H1 (cell line): Measurements from ENCODE around the gene MKNK2. TPM values are rescaled to one million over a fixed set of nuclear protein-coding genes. Genes with fewer than 3 reads are reported as not detected.
A peak's percentile ranks its signal among the peaks of the same experiment; 100 is the strongest.

Experiments
- CTCF ChIA-PET: fragments of 300-600 bp; sonication (Branson Sonifier 250); formaldehyde crosslinking; loops from one replicate; lab custom pipeline; 2021; ENCODE audit not compliant: partially characterized antibody; lab: Charles Lee
- POLR2A ChIA-PET: fragments of 300-600 bp; sonication (Branson Sonifier 250); formaldehyde crosslinking; loops from one replicate; lab custom pipeline; 2021; ENCODE audit warnings: inconsistent platforms; ENCODE audit not compliant: partially characterized antibody; lab: Charles Lee
- DNase-seq, 2 experiments: peaks; one replicate each; pipeline versions ENCODE4 v3.0.0 to v3.0.0-alpha.2; 2010 to 2022; ENCODE audit warnings: low spot score in 2 of 2, low read depth in 1 of 2, mixed read lengths in 1 of 2
- FAIRE-seq: peaks from 2 replicates; lab custom pipeline; 2011; peaks lifted over from hg19 to GRCh38; lab: Jason Lieb, UNC
- H2AFZ ChIP-seq: 2 replicates; pipeline ENCODE4 v1.8.1; 2012; ENCODE audit warnings: low read length, inconsistent platforms
- H2AK5ac ChIP-seq: 2 replicates; pipeline ENCODE4 v1.6.1; 2013; ENCODE audit warnings: low read depth, low read length
- H2BK120ac ChIP-seq: replicated peaks from 2 replicates; pipeline ENCODE3; 2013; ENCODE audit warnings: low read depth, low read length, inconsistent platforms
- H2BK12ac ChIP-seq: 2 replicates; pipeline ENCODE4 v1.6.1; 2013; ENCODE audit warnings: low read depth, low read length
- H2BK15ac ChIP-seq: 2 replicates; pipeline ENCODE4 v1.6.1; 2013; ENCODE audit warnings: low read length
- H2BK20ac ChIP-seq: 2 replicates; pipeline ENCODE4 v1.6.1; 2013; ENCODE audit warnings: low read length
- H2BK5ac ChIP-seq: 2 replicates; pipeline ENCODE4 v1.6.1; 2013; ENCODE audit warnings: low read depth, low read length
- H3K14ac ChIP-seq: 2 replicates; pipeline ENCODE4 v1.6.1; 2013; ENCODE audit warnings: inconsistent platforms; ENCODE audit not compliant: insufficient read length
- H3K18ac ChIP-seq: 2 replicates; pipeline ENCODE4 v1.6.1; 2013; ENCODE audit warnings: low read length; ENCODE audit errors: extremely low read depth
- H3K23ac ChIP-seq: 2 replicates; pipeline ENCODE4 v1.6.1; 2013; ENCODE audit warnings: inconsistent platforms; ENCODE audit not compliant: insufficient read length
- H3K23me2 ChIP-seq: 2 replicates; pipeline ENCODE4 v1.6.1; 2013; ENCODE audit warnings: low read depth, low read length
- H3K27ac ChIP-seq: 2 replicates; pipeline ENCODE4 v1.6.1; 2011; ENCODE audit warnings: low read depth, low read length, inconsistent platforms
- H3K27me3 ChIP-seq, 4 experiments: replicated peaks in 1 of 4; 1 replicate in 1 of 4; 2 replicates in 3 of 4; pipeline versions ENCODE4 v1.6.1 to v1.8.1; 2011 to 2013; ENCODE audit warnings: low read length in 3 of 4, mild to moderate bottlenecking in 3 of 4, inconsistent platforms in 2 of 4, mixed read lengths in 2 of 4, moderate library complexity in 1 of 4; ENCODE audit not compliant: control insufficient read depth in 3 of 4, insufficient read depth in 3 of 4; ENCODE audit errors: extremely low read depth in 1 of 4
- H3K36me3 ChIP-seq, 4 experiments: 2 replicates each; pipeline versions ENCODE4 v1.6.1 to v1.8.1; 2011 to 2013; ENCODE audit warnings: mild to moderate bottlenecking in 4 of 4, low read length in 3 of 4, moderate library complexity in 2 of 4, control low read depth in 1 of 4, inconsistent platforms in 1 of 4; ENCODE audit not compliant: insufficient read depth in 4 of 4, control insufficient read depth in 2 of 4
- H3K4ac ChIP-seq: replicated peaks from 2 replicates; pipeline ENCODE3; 2013; ENCODE audit warnings: low read length, low read depth, mixed read lengths, inconsistent platforms; ENCODE audit not compliant: insufficient read length
- H3K4me1 ChIP-seq, 4 experiments: replicated peaks in 1 of 4; 1 replicate in 1 of 4; 2 replicates in 3 of 4; pipeline versions ENCODE4 v1.6.1 to v1.8.1; 2011 to 2013; ENCODE audit warnings: low read length in 3 of 4, inconsistent platforms in 2 of 4, mixed read lengths in 1 of 4; ENCODE audit not compliant: insufficient read depth in 4 of 4, control insufficient read depth in 3 of 4
- H3K4me2 ChIP-seq, 2 experiments: 2 replicates each; pipeline versions ENCODE4 v1.6.1 to v1.8.1; 2011 to 2013; ENCODE audit warnings: low read depth in 2 of 2, low read length in 2 of 2, control low read depth in 1 of 2, inconsistent platforms in 1 of 2, mild to moderate bottlenecking in 1 of 2; ENCODE audit not compliant: insufficient read depth in 1 of 2
- H3K4me3 ChIP-seq, 4 experiments: fragments of 200-600, 300-600 bp in 1 of 4; sonication (generic), shearing (Covaris generic), sonication (Bioruptor Twin) in 1 of 4; 2 replicates each; pipeline versions ENCODE4 v1.5.1 to v1.8.1; 2011 to 2016; ENCODE audit warnings: low read length in 4 of 4, low read depth in 3 of 4, control low read depth in 2 of 4, inconsistent platforms in 2 of 4, mild to moderate bottlenecking in 2 of 4, mixed read lengths in 1 of 4, moderate library complexity in 1 of 4; ENCODE audit not compliant: insufficient read depth in 2 of 4; ENCODE audit errors: extremely low read depth in 1 of 4
- H3K56ac ChIP-seq: replicated peaks from 2 replicates; pipeline ENCODE3; 2013; ENCODE audit warnings: low read depth, mild to moderate bottlenecking, mixed read lengths, low read length, inconsistent platforms; ENCODE audit not compliant: insufficient read length
- H3K79me1 ChIP-seq: 2 replicates; pipeline ENCODE4 v1.6.1; 2013; ENCODE audit warnings: low read depth, low read length, control low read depth
- H3K79me2 ChIP-seq, 2 experiments: 2 replicates each; pipeline versions ENCODE4 v1.6.1 to v1.8.1; 2012 to 2013; ENCODE audit warnings: low read length in 2 of 2, mild to moderate bottlenecking in 2 of 2, inconsistent platforms in 1 of 2; ENCODE audit not compliant: insufficient read depth in 2 of 2, control insufficient read depth in 1 of 2
- H3K9ac ChIP-seq, 4 experiments: replicated peaks in 1 of 4; 1 replicate in 1 of 4; 2 replicates in 3 of 4; pipeline versions ENCODE4 v1.6.1 to v1.8.1; 2011 to 2013; ENCODE audit warnings: low read depth in 3 of 4, low read length in 3 of 4, control low read depth in 2 of 4, mild to moderate bottlenecking in 2 of 4, moderate library complexity in 2 of 4, inconsistent platforms in 1 of 4; ENCODE audit errors: extremely low read depth in 1 of 4
- H3K9me3 ChIP-seq, 2 experiments: 2 replicates each; pipeline versions ENCODE4 v1.6.1 to v1.8.1; 2012 to 2013; ENCODE audit warnings: mild to moderate bottlenecking in 2 of 2, moderate library complexity in 2 of 2, control low read depth in 1 of 2, inconsistent platforms in 1 of 2, low read depth in 1 of 2, low read length in 1 of 2, mixed read lengths in 1 of 2; ENCODE audit not compliant: insufficient read depth in 2 of 2
- H4K20me1 ChIP-seq, 2 experiments: replicated peaks in 1 of 2; 2 replicates each; pipeline versions ENCODE3 to v1.8.1; 2011 to 2013; ENCODE audit warnings: inconsistent platforms in 2 of 2, low read length in 2 of 2, mild to moderate bottlenecking in 1 of 2; ENCODE audit not compliant: insufficient read depth in 2 of 2, control insufficient read depth in 1 of 2
- H4K5ac ChIP-seq: 2 replicates; pipeline ENCODE4 v1.6.1; 2013; ENCODE audit warnings: low read length, low read depth, mixed read lengths, inconsistent platforms; ENCODE audit not compliant: insufficient read length
- H4K8ac ChIP-seq: 2 replicates; pipeline ENCODE4 v1.8.0; 2013; ENCODE audit warnings: mild to moderate bottlenecking, moderate library complexity, low read length, inconsistent platforms; ENCODE audit not compliant: insufficient read depth; ENCODE audit errors: extremely low read depth
- H4K91ac ChIP-seq: replicated peaks from 2 replicates; pipeline ENCODE3; 2013; ENCODE audit warnings: low read length, mixed read lengths, inconsistent platforms; ENCODE audit not compliant: insufficient read length
- MAFK ChIP-seq: IDR thresholded peaks from 2 replicates; pipeline ENCODE4 v1.6.1; 2012; ENCODE audit warnings: low read depth, mild to moderate bottlenecking, improper control_type of control experiment, low read length
- RBBP5 ChIP-seq: IDR thresholded peaks from 2 replicates; pipeline ENCODE4 v1.7.1; 2012; ENCODE audit warnings: low read depth, mild to moderate bottlenecking, inconsistent platforms, low read length, moderate library complexity, borderline replicate concordance
- RFX5 ChIP-seq: IDR thresholded peaks from 2 replicates; pipeline ENCODE4 v1.6.1; 2011; ENCODE audit warnings: low read depth, low read length, improper control_type of control experiment, borderline replicate concordance
- RXRA ChIP-seq: IDR thresholded peaks from 2 replicates; pipeline ENCODE4 v1.6.1; 2011; ENCODE audit warnings: low read depth, mild to moderate bottlenecking, low read length, moderate library complexity; ENCODE audit not compliant: insufficient read depth
- TAF1 ChIP-seq: IDR thresholded peaks from 2 replicates; pipeline ENCODE4 v1.6.1; 2011; ENCODE audit warnings: mild to moderate bottlenecking, low read depth, low read length
- YY1 ChIP-seq: IDR thresholded peaks from 2 replicates; pipeline ENCODE4 v1.6.1; 2011; ENCODE audit warnings: low read depth, mild to moderate bottlenecking, low read length
- WGBS, 2 experiments: shearing (Covaris generic) in 1 of 2; methylation state at CpG; one replicate each; pipeline versions ENCODE4 v1.1.6 to v1.1.7; 2013 to 2015; ENCODE audit warnings: low lambda C conversion rate in 2 of 2, mixed read lengths in 2 of 2, inconsistent platforms in 1 of 2, low coverage in 1 of 2, missing lambda C conversion rate in 1 of 2; ENCODE audit not compliant: insufficient replicate concordance in 2 of 2, insufficient coverage in 1 of 2, insufficient read length in 1 of 2; ENCODE audit errors: extremely low coverage in 1 of 2, missing lambda C conversion rate in 1 of 2; 5-methylcytosine and 5-hydroxymethylcytosine counted together
- polyA plus RNA-seq, 7 experiments: library from polyadenylated mRNA; depleted of rRNA in 3 of 7; stranded (reverse) in 5 of 7; unstranded in 2 of 7; fragments of >200 nt in 5 of 7; fragments of 200-250 nt in 2 of 7; gene quantifications; 1 replicate in 5 of 7; 2 replicates in 1 of 7; 4 replicates in 1 of 7; pipeline versions ENCODE4 v1.2.1 to v1.2.3, GENCODE V29; 2011 to 2013; ENCODE audit warnings: missing spikeins in 2 of 7, mixed read lengths in 2 of 7
- total RNA-seq: library from RNA; stranded (reverse); fragmentation: NEBNext Ultra II Directional; extraction: Animal tissue kit (Norgen Biotek cat#: 25700); gene quantifications from 2 replicates; pipeline ENCODE4 v1.2.1, GENCODE V29; 2021
- TF ChIP-seq, protein P1 (sequence below): IDR thresholded peaks from 2 replicates; pipeline ENCODE4 v1.6.1; 2012; ENCODE audit warnings: low read length, inconsistent platforms

Gene MKNK2
- total and polyA plus RNA-seq, 2 of the 8 experiments (the other 6 are each of a cell fraction or from before 2014, with no cell fraction given): 163 to 166 TPM

DNA sequence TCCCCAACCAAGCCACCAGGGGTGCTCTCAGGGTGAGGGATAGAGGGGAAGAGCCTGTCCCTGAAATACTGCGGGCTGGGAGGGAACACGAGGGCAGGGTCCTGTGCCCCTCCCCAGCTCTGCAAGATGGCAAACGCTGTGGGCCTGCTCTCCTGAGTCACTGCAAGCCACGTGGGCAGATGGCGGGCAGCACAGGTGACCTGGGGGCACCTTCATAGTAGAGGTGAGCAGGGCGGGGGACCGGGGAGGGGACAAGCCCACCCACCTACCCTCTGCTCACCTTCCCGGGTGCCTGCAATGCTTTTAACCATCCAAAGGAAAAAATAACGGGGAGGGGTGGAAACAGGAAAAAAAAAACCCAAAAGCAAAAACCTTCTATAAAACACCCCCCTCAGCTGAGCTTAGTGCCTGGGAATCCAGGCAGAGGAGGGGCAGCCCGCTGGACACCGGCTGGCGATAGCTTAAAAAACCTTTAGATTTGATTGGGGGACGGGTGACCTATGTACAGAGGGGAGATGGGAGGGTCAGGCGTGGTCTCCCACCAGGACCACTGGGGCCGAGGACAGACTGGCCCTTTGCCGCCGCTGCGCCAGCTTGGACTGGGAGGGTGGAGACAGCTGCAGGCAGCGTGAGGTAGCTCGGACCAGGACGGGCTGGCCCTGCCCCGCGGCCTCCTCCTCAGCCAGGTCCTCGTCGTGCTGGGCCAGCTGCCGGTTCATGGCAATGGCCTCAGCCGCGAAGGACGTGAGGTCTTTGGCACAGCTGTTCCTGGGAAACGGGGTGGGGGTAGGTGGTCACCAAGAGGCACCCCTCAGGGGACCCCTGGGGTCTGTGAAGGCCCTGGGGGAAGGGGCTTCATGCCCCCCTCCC is 11.7 kb downstream of the MKNK2 start:
- Histone ChIP-seq H4K91ac (no peak overlapping the region), H4K8ac (no peak overlapping the region), H3K9ac (no peak overlapping the region), H2BK12ac (no peak overlapping the region), H3K4me3 (no peak overlapping the region), H2BK120ac (no peak overlapping the region)
- TF ChIP-seq RXRA: no peak
- TF ChIP-seq RFX5: no peak
- no peak for TF ChIP-seq RBBP5
- TF ChIP-seq YY1: no peak
- TF ChIP-seq, protein P1, sequence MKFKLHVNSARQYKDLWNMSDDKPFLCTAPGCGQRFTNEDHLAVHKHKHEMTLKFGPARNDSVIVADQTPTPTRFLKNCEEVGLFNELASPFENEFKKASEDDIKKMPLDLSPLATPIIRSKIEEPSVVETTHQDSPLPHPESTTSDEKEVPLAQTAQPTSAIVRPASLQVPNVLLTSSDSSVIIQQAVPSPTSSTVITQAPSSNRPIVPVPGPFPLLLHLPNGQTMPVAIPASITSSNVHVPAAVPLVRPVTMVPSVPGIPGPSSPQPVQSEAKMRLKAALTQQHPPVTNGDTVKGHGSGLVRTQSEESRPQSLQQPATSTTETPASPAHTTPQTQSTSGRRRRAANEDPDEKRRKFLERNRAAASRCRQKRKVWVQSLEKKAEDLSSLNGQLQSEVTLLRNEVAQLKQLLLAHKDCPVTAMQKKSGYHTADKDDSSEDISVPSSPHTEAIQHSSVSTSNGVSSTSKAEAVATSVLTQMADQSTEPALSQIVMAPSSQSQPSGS: no peak
- no peak for TF ChIP-seq MAFK
- no peak for TF ChIP-seq TAF1
- TF ChIP-seq, all 59 proteins: peak for 0
- no peak overlapping the region for H3K23ac ChIP-seq
- DNase-seq (peak in 1 of 2 experiments; percentile 43), FAIRE-seq (no peak)
- no peak overlapping the region for H4K5ac ChIP-seq
- no peak overlapping the region for H3K18ac ChIP-seq
- ChIA-PET POLR2A (interaction anchor here (0.6 to 27.5 kb wide), 3 partner anchors 8 to 20 kb away, joined by 3 to 524 read pairs (median 524); partner anchors contain the start of gene MKNK2), CTCF (interaction anchor here (0.5 to 2.3 kb wide), 5 partner anchors 10 to 70 kb away, joined by 3 to 10 read pairs (median 3); no protein-coding TSS in a partner anchor)
- H3K27ac ChIP-seq: no peak overlapping the region
- H2AFZ ChIP-seq: no peak overlapping the region
- no peak overlapping the region for H2BK15ac ChIP-seq
- H3K9me3 ChIP-seq: peaks cover 7 to 8% of the 10 kb centered on the region in 2 experiments; a peak in 1 of 4 replicates
- no peaks in the 10 kb centered on the region for H3K27me3 ChIP-seq
- WGBS, 2 experiments: 93% methylated on average over 27 of the region's 30 CpGs; no CpG with 5 or more reads in 1 of the 2 experiments
- H2BK20ac ChIP-seq: no peak overlapping the region
- H3K23me2 ChIP-seq: no peaks in the 10 kb centered on the region
- H3K4me2 ChIP-seq: no peak overlapping the region
- H3K36me3 ChIP-seq: peaks cover 7 to 39% (median 29%) of the 10 kb centered on the region in 4 experiments
- no peak overlapping the region for H3K4ac ChIP-seq
- H2BK5ac ChIP-seq: no peak overlapping the region
- peaks cover 0 to 3% of the 10 kb centered on the region in 2 experiments; a peak in 1 of 4 replicates for H3K79me2 ChIP-seq
- no peak overlapping the region for H2AK5ac ChIP-seq
- no peak overlapping the region for H3K56ac ChIP-seq
- peaks cover 3 to 17% of the 10 kb centered on the region in 2 experiments for H4K20me1 ChIP-seq
- no peak overlapping the region for H3K14ac ChIP-seq
- no peaks in the 10 kb centered on the region for H3K79me1 ChIP-seq
- peaks cover 0 to 23% (median 14%) of the 10 kb centered on the region in 4 experiments; a peak in 6 of 7 replicates for H3K4me1 ChIP-seq
